ENCODE results near the gene PAGR1. TPM values are rescaled to one million over a fixed set of nuclear protein-coding genes. Genes with fewer than 3 reads are reported as not detected.
"Not testable (repeated sequence)": the region's sequence is repeated elsewhere in the genome, so short reads cannot be mapped to it uniquely, and the experiment has no call there.

The PAGR1 gene
- polyA plus RNA-seq (2012; ENCODE audit: missing spikeins) = 8.8 TPM

GRCh38 chr16:29815793-29816693 is at the start of gene PAGR1:
Gene PAGR1 (plus strand): TSS chr16:29816152. CDS start chr16:29816526, 374 bp downstream.
- TF ChIP-seq POLR2AphosphoS5 (IDR thresholded peaks at IDR 0.05; ENCODE audit: low read depth, low read length) (peak; percentile 86), TAF1 (IDR thresholded peaks at IDR 0.05; ENCODE audit: borderline replicate concordance, low read depth, low read length) (peak; percentile 62; the same call in 1 of the 2 replicates), POLR2A (IDR thresholded peaks at IDR 0.05; ENCODE audit: low read depth, low read length) (peak; percentile 83)
- DNase-seq (ENCODE audit: insufficient read length) (peak; percentile 96), FAIRE-seq (peak; percentile 98)

- FAIRE-seq (no peak), DNase-seq (ENCODE audit: insufficient read length) (no peak)
- TF ChIP-seq POLR2AphosphoS5 (IDR thresholded peaks at IDR 0.05; ENCODE audit: low read depth, low read length) (no peak), TAF1 (IDR thresholded peaks at IDR 0.05; ENCODE audit: borderline replicate concordance, low read depth, low read length) (no peak), POLR2A (IDR thresholded peaks at IDR 0.05; ENCODE audit: low read depth, low read length) (no peak)
Measured at GRCh38 chr16:29766571-29766970, 49.4 kb upstream of the PAGR1 start.

GRCh38 chr16:29767062-29767461 is 48.9 kb upstream of the PAGR1 start:
- DNase-seq (ENCODE audit: insufficient read length) = no peak
- TF ChIP-seq POLR2A (IDR thresholded peaks at IDR 0.05; ENCODE audit: low read depth, low read length) (no peak), POLR2AphosphoS5 (IDR thresholded peaks at IDR 0.05; ENCODE audit: low read depth, low read length) (no peak), TAF1 (IDR thresholded peaks at IDR 0.05; ENCODE audit: borderline replicate concordance, low read depth, low read length) (no peak)
- no peak for FAIRE-seq

- FAIRE-seq = no peak
- TF ChIP-seq TAF1 (IDR thresholded peaks at IDR 0.05; ENCODE audit: borderline replicate concordance, low read depth, low read length) (no peak), POLR2A (IDR thresholded peaks at IDR 0.05; ENCODE audit: low read depth, low read length) (no peak), POLR2AphosphoS5 (IDR thresholded peaks at IDR 0.05; ENCODE audit: low read depth, low read length) (no peak)
- no peak for DNase-seq (ENCODE audit: insufficient read length)
Measured at GRCh38 chr16:29769507-29769906, 46.4 kb upstream of the PAGR1 start.

GRCh38 chr16:29770250-29770929 is 45.6 kb upstream of the PAGR1 start:
- no peak for FAIRE-seq
- TF ChIP-seq POLR2AphosphoS5 (IDR thresholded peaks at IDR 0.05; ENCODE audit: low read depth, low read length) = no peak
- no peak for TF ChIP-seq TAF1 (IDR thresholded peaks at IDR 0.05; ENCODE audit: borderline replicate concordance, low read depth, low read length)
- TF ChIP-seq POLR2A (IDR thresholded peaks at IDR 0.05; ENCODE audit: low read depth, low read length) = no peak
- DNase-seq (ENCODE audit: insufficient read length) = no peak

GRCh38 chr16:29772330-29772729 is 43.6 kb upstream of the PAGR1 start:
- DNase-seq (ENCODE audit: insufficient read length); FAIRE-seq: not testable (repeated sequence)

- FAIRE-seq (no peak), DNase-seq (ENCODE audit: insufficient read length) (no peak)
- TF ChIP-seq POLR2A (IDR thresholded peaks at IDR 0.05; ENCODE audit: low read depth, low read length) (no peak), TAF1 (IDR thresholded peaks at IDR 0.05; ENCODE audit: borderline replicate concordance, low read depth, low read length) (no peak), POLR2AphosphoS5 (IDR thresholded peaks at IDR 0.05; ENCODE audit: low read depth, low read length) (no peak)
Measured at GRCh38 chr16:29774730-29775129, 41.2 kb upstream of the PAGR1 start.

- DNase-seq (ENCODE audit: insufficient read length) = no peak
- FAIRE-seq = no peak
- TF ChIP-seq TAF1 (IDR thresholded peaks at IDR 0.05; ENCODE audit: borderline replicate concordance, low read depth, low read length) (no peak), POLR2AphosphoS5 (IDR thresholded peaks at IDR 0.05; ENCODE audit: low read depth, low read length) (no peak), POLR2A (IDR thresholded peaks at IDR 0.05; ENCODE audit: low read depth, low read length) (no peak)
Measured at GRCh38 chr16:29775742-29776408, 40.1 kb upstream of the PAGR1 start.

- no peak for FAIRE-seq
Measured at GRCh38 chr16:29777576-29778350, 38.2 kb upstream of the PAGR1 start, which contains the start of gene ZG16. Gene ZG16 (plus strand): TSS chr16:29778256. CDS start chr16:29779267, 1,011 bp downstream.

GRCh38 chr16:29779474-29779873 is 36.5 kb upstream of the PAGR1 start:
- DNase-seq (ENCODE audit: insufficient read length) (no peak), FAIRE-seq (no peak)
- TF ChIP-seq POLR2AphosphoS5 (IDR thresholded peaks at IDR 0.05; ENCODE audit: low read depth, low read length) (no peak), POLR2A (IDR thresholded peaks at IDR 0.05; ENCODE audit: low read depth, low read length) (no peak), TAF1 (IDR thresholded peaks at IDR 0.05; ENCODE audit: borderline replicate concordance, low read depth, low read length) (no peak)

More at GRCh38 chr16:29777576-29778350, 38.2 kb upstream of the PAGR1 start, which contains the start of gene ZG16:
- no peak for DNase-seq (ENCODE audit: insufficient read length)
- TF ChIP-seq TAF1 (IDR thresholded peaks at IDR 0.05; ENCODE audit: borderline replicate concordance, low read depth, low read length) (no peak), POLR2AphosphoS5 (IDR thresholded peaks at IDR 0.05; ENCODE audit: low read depth, low read length) (no peak), POLR2A (IDR thresholded peaks at IDR 0.05; ENCODE audit: low read depth, low read length) (no peak)

GRCh38 chr16:29783094-29783953 is 32.6 kb upstream of the PAGR1 start:
- DNase-seq (ENCODE audit: insufficient read length); FAIRE-seq: not testable (repeated sequence)

Data from GM12892 (cell line).